Activated CD8-positive, alpha-beta T cell treated with anti-CD3 and anti-CD28 coated beads for 36 hours (primary cell): ENCODE measurements around the gene PARVA. TPM values are rescaled to one million over a fixed set of nuclear protein-coding genes. Genes with fewer than 3 reads are reported as not detected.

Experiments used
- ATAC-seq: fragments of 200-7000 bp; cut with Tn5 transposase; one replicate; pipeline ENCODE4 v1.10.0; 2021; ENCODE audit warnings: mild to moderate bottlenecking, moderate library complexity
- CTCF ChIA-PET: fragments of 350-600 bp; sonication (Branson Sonifier 250); formaldehyde crosslinking; loops from one replicate; lab custom pipeline; 2021; ENCODE audit warnings: antibody characterized with exemption; lab: Charles Lee
- POLR2A ChIA-PET: fragments of 350-600 bp; sonication (Branson Sonifier 250); formaldehyde crosslinking; loops from one replicate; lab custom pipeline; 2021; ENCODE audit warnings: antibody characterized with exemption; lab: Charles Lee
- DNase-seq: peaks from one replicate; pipeline ENCODE4 v3.0.0-alpha.2; 2020
- H3K27ac Mint-ChIP-seq: one replicate; pipeline ENCODE4 v1.8.0; 2021; ENCODE audit warnings: mild to moderate bottlenecking, mixed read lengths
- H3K27me3 Mint-ChIP-seq: one replicate; pipeline ENCODE4 v1.8.0; 2021; ENCODE audit warnings: mixed read lengths
- H3K36me3 Mint-ChIP-seq: one replicate; pipeline ENCODE4 v1.8.0; 2021; ENCODE audit warnings: low read depth, mixed read lengths
- H3K4me1 Mint-ChIP-seq: one replicate; pipeline ENCODE4 v1.8.0; 2021; ENCODE audit warnings: low read depth, mixed read lengths
- H3K4me3 Mint-ChIP-seq: one replicate; pipeline ENCODE4 v1.8.0; 2021; ENCODE audit warnings: mild to moderate bottlenecking, moderate library complexity, mixed read lengths
- H3K9me3 Mint-ChIP-seq: one replicate; pipeline ENCODE4 v1.8.0; 2021; ENCODE audit warnings: mixed read lengths
- intact Hi-C: fragments of 100-400 bp; cut with micrococcal nuclease; formaldehyde crosslinking; loops from one replicate; pipeline ENCODE4 v1.10.0; 2022
- total RNA-seq, 2 experiments: library from RNA; stranded (reverse); gene quantifications; one replicate each; pipeline ENCODE4 v1.2.3, GENCODE V29; 2021
- TF ChIP-seq, protein P1 (sequence below): fragments of 200-600 bp; IDR thresholded peaks from one replicate; pipeline ENCODE4 v1.8.0; 2022; ENCODE audit warnings: antibody characterized with exemption, mild to moderate bottlenecking

Gene PARVA
- total RNA-seq, 2 experiments from 2014 or later: not detected

DNA sequence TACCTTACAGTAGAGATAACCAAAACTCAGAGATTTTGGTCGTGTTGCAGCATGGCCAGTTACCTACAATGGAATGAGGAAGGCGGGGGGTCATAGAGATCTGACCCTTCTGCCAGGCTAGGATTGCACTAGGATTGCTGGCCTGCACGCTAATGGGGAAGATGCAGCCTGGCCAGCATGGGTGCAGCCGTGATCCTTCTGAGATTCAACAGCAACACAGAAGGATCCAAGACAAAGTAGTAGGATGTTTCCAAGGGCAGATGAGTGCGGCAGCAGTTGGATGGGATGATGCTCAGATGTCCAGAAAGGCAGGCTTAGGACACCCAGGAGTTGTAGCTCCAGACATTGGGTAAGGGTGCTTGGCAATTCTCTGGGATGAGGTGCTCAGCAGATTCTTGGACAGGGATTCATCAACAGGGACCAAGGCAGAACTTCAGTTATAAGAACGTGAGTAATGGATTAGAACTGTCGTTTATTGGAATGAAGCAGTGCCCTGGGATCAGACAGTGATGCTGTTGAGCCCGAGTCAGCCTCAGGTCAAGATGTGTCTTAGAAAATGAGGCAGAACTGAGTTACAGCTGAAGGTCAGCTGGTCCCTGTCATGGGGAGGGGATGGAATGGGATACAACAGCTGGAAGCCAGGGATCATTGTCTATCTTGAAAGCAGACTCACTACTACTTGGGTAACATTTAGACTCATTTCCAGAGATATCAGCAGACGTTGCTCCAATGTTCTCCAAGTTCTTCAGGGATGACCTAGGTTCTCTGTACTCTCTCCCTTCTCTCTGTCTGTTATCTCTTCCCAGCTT lies 71.0 kb downstream of the PARVA start:
- H3K27ac Mint-ChIP-seq: no peak overlapping the region
- peaks cover 4% of the 10 kb centered on the region for H3K27me3 Mint-ChIP-seq
- H3K4me3 Mint-ChIP-seq: no peak overlapping the region
- H3K36me3 Mint-ChIP-seq: no peaks in the 10 kb centered on the region
- CTCF ChIA-PET: no interaction called here
- DNase-seq (no peak), ATAC-seq (no peak)
- no peaks in the 10 kb centered on the region for H3K9me3 Mint-ChIP-seq
- no peaks in the 10 kb centered on the region for H3K4me1 Mint-ChIP-seq
- intact Hi-C loops: no loop called here
- TF ChIP-seq, protein P1, sequence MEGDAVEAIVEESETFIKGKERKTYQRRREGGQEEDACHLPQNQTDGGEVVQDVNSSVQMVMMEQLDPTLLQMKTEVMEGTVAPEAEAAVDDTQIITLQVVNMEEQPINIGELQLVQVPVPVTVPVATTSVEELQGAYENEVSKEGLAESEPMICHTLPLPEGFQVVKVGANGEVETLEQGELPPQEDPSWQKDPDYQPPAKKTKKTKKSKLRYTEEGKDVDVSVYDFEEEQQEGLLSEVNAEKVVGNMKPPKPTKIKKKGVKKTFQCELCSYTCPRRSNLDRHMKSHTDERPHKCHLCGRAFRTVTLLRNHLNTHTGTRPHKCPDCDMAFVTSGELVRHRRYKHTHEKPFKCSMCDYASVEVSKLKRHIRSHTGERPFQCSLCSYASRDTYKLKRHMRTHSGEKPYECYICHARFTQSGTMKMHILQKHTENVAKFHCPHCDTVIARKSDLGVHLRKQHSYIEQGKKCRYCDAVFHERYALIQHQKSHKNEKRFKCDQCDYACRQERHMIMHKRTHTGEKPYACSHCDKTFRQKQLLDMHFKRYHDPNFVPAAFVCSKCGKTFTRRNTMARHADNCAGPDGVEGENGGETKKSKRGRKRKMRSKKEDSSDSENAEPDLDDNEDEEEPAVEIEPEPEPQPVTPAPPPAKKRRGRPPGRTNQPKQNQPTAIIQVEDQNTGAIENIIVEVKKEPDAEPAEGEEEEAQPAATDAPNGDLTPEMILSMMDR: no peak
- POLR2A ChIA-PET: no interaction called here

DNA sequence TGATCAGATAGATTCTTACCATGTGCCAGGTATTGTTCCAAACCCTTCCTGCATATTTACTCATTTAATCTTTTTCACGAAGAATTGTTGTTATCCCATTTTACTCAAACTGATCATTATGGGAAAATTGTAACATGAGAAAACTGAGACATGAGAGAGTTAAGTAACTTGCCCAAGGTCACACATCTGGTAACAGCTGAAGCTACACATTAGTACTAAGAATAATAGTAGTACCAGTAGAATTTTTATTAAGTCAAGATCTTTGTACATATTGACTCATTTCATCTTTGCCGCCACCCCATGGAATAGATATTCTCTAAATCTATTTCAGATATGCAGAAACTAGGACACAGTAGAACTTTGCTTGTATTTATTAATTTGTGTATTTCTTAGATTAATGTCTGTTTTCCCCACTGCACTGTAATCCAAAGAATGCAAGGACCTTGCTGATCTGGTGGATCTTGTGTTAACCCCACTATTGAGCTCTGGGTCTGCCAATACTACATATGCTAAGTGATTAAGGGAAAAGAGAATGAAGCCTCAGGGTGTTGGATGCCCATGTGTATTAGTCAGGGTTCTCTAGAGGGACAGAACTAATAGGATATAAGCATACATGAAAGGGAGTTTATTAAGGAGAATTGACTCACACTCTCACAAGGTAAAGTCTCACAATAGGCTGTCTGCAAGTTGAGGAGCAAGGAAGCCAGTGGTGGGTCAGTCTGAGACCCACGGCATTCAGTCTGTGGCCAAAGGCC lies 72.8 kb downstream of the PARVA start:
- no peak overlapping the region for H3K4me3 Mint-ChIP-seq
- H3K27me3 Mint-ChIP-seq: peaks cover 4% of the 10 kb centered on the region
- H3K4me1 Mint-ChIP-seq: no peaks in the 10 kb centered on the region
- no peak for ATAC-seq
- no peak overlapping the region for H3K27ac Mint-ChIP-seq
- H3K36me3 Mint-ChIP-seq: no peaks in the 10 kb centered on the region
- POLR2A ChIA-PET: interaction anchor here (0.5 kb wide), 1 partner anchor 527 kb away, joined by 3 read pairs; no protein-coding TSS in a partner anchor
- DNase-seq: no peak
- intact Hi-C loops: no loop called here
- CTCF ChIA-PET: no interaction called here
- TF ChIP-seq, protein P1: no peak
- no peaks in the 10 kb centered on the region for H3K9me3 Mint-ChIP-seq

DNA sequence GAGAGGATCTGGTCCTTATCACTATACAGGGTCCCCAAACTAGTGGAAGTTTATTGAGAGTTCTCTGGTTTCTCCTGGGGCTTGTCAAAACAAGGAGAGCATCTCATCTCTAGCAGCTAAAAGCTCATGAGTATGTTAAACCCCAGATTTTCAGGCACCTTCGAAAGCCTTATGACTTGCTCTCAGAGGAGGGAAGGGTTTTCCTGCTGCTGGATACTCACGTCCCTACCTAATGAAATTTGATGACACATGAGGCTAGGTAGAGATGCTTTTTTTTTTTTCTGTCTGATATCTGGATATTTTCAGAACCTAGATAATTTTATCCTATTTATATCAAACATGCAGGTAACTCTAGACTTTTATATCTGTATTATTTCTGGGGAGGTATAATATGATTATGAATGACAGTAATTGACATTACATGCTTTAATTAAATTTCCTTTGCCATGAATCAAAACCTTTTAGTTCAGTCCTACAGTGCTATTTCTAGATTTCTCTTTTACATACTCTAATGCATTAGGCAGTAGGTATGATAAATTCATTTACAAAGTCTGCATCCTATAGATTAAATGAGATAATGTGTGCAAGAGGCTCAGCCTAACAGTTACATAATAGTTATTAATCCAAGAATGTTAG lies 73.9 kb downstream of the PARVA start:
- Mint-ChIP-seq H3K27ac (no peak overlapping the region), H3K9me3 (no peaks in the 10 kb centered on the region), H3K27me3 (peaks cover 4% of the 10 kb centered on the region), H3K4me1 (no peaks in the 10 kb centered on the region), H3K36me3 (no peaks in the 10 kb centered on the region), H3K4me3 (no peak overlapping the region)
- TF ChIP-seq, protein P1: no peak
- intact Hi-C loops: no loop called here
- DNase-seq: no peak
- ChIA-PET POLR2A (no interaction called here), CTCF (no interaction called here)
- no peak for ATAC-seq

DNA sequence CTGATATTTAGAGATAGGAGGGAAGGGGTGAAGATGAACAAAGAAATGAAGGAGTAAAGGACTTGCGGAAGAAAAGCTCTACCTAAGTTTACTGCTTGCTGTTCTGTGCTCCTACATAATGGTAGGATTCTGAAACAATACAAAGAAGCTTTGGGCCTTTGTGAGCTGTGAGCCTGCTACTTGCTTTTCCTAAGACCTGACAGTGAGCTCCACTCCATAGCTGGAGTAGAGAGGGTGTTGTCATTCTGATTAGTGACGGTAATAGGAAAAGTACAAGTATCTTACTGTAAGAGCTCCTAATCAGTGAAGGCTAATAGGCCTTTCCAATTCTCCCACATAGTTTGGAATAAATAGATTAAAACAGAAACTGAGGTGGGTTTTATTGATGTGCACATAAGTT lies 75.9 kb downstream of the PARVA start:
- Mint-ChIP-seq H3K4me3 (no peak overlapping the region), H3K27ac (no peak overlapping the region), H3K4me1 (no peaks in the 10 kb centered on the region), H3K36me3 (no peaks in the 10 kb centered on the region), H3K9me3 (no peaks in the 10 kb centered on the region), H3K27me3 (peaks cover 4% of the 10 kb centered on the region)
- TF ChIP-seq, protein P1: no peak
- ChIA-PET CTCF (interaction anchor here (1.0 to 1.6 kb wide), 3 partner anchors 34 to 165 kb away, joined by 3 to 5 read pairs (median 3); no protein-coding TSS in a partner anchor), POLR2A (no interaction called here)
- intact Hi-C loops: no loop called here
- DNase-seq (no peak), ATAC-seq (no peak)
